IMR-90 (cell line): ENCODE results near the gene RAPSN. TPM values are rescaled to one million over a fixed set of nuclear protein-coding genes. Genes with fewer than 3 reads are reported as not detected.

Experiments used
- ATAC-seq: fragments of 200-7000 bp; cut with Tn5 transposase; 2 replicates; pipeline ENCODE4 v1.9.1; 2020; ENCODE audit warnings: low read depth, mild to moderate bottlenecking, moderate library complexity
- BruUV-seq: library from RNA; stranded (reverse); fragments of 400-500 nt; replicated peaks from 2 replicates; lab custom pipeline; 2021; lab: Mats Ljungman, UMichigan
- CTCF ChIA-PET: fragments of 300-600 bp; formaldehyde crosslinking; extraction: SDS; loops from one replicate; lab custom pipeline; 2021; ENCODE audit warnings: antibody characterized with exemption; lab: Yijun Ruan, JAX
- POLR2A ChIA-PET: fragments of 300-600 bp; sonication (Branson Sonifier 250); formaldehyde crosslinking; loops from one replicate; lab custom pipeline; 2022; ENCODE audit warnings: antibody characterized with exemption; ENCODE audit not compliant: unreplicated experiment; lab: Charles Lee
- DNase-seq: peaks from one replicate; pipeline ENCODE4 v3.0.0; 2013
- H2AFZ ChIP-seq: replicated peaks from 2 replicates; pipeline ENCODE3; 2013; ENCODE audit warnings: low read length, mild to moderate bottlenecking; ENCODE audit not compliant: poor library complexity
- H2AK5ac ChIP-seq: 2 replicates; pipeline ENCODE4 v1.6.1; 2013; ENCODE audit warnings: low read depth, low read length, inconsistent platforms
- H2AK9ac ChIP-seq: replicated peaks from 2 replicates; pipeline ENCODE3; 2013; ENCODE audit warnings: mild to moderate bottlenecking, low read depth, low read length, moderate library complexity; ENCODE audit not compliant: poor library complexity
- H2BK120ac ChIP-seq: 2 replicates; pipeline ENCODE4 v1.6.1; 2013; ENCODE audit warnings: low read depth, low read length, inconsistent platforms
- H2BK15ac ChIP-seq: 3 replicates; pipeline ENCODE4 v1.6.1; 2013; ENCODE audit warnings: low read depth, low read length, inconsistent platforms
- H2BK20ac ChIP-seq: 2 replicates; pipeline ENCODE4 v1.6.1; 2013; ENCODE audit warnings: low read depth, mild to moderate bottlenecking, inconsistent platforms, low read length, moderate library complexity
- H2BK5ac ChIP-seq: 2 replicates; pipeline ENCODE4 v1.6.1; 2013; ENCODE audit warnings: mild to moderate bottlenecking, low read depth, low read length, inconsistent platforms; ENCODE audit not compliant: poor library complexity, severe bottlenecking
- H3K14ac ChIP-seq: replicated peaks from 2 replicates; pipeline ENCODE4 v1.6.1; 2013; ENCODE audit warnings: low read depth, low read length, inconsistent platforms
- H3K18ac ChIP-seq: 2 replicates; pipeline ENCODE4 v1.6.1; 2013; ENCODE audit warnings: low read depth, low read length, control low read depth
- H3K23ac ChIP-seq: 2 replicates; pipeline ENCODE4 v1.6.1; 2013; ENCODE audit warnings: low read depth, low read length, inconsistent platforms
- H3K27ac ChIP-seq: 2 replicates; pipeline ENCODE4 v1.5.1; 2013; ENCODE audit warnings: mild to moderate bottlenecking, control low read depth, low read length; ENCODE audit not compliant: insufficient read depth
- H3K27me3 ChIP-seq: 2 replicates; pipeline ENCODE4 v1.6.1; 2013; ENCODE audit warnings: low read length; ENCODE audit not compliant: control insufficient read depth, insufficient read depth
- H3K36me3 ChIP-seq: 2 replicates; pipeline ENCODE4 v1.6.1; 2013; ENCODE audit warnings: low read length, mixed read lengths; ENCODE audit not compliant: control insufficient read depth, insufficient read depth
- H3K4ac ChIP-seq: 2 replicates; pipeline ENCODE4 v1.6.1; 2013; ENCODE audit warnings: low read depth, low read length, inconsistent platforms
- H3K4me1 ChIP-seq: 2 replicates; pipeline ENCODE4 v1.6.1; 2013; ENCODE audit warnings: low read length, mixed read lengths; ENCODE audit not compliant: control insufficient read depth, insufficient read depth
- H3K4me2 ChIP-seq: 2 replicates; pipeline ENCODE4 v1.6.1; 2013; ENCODE audit warnings: low read depth, mild to moderate bottlenecking, control low read depth, low read length, moderate library complexity
- H3K4me3 ChIP-seq: 2 replicates; pipeline ENCODE4 v1.5.1; 2013; ENCODE audit warnings: low read depth, mild to moderate bottlenecking, control low read depth, low read length, moderate library complexity; ENCODE audit not compliant: insufficient read depth
- H3K56ac ChIP-seq: 2 replicates; pipeline ENCODE4 v1.6.1; 2013; ENCODE audit warnings: low read length, inconsistent platforms; ENCODE audit not compliant: insufficient read depth; ENCODE audit errors: extremely low read depth
- H3K79me1 ChIP-seq, 2 experiments: 2 replicates each; pipeline ENCODE4 v1.6.1; 2013; ENCODE audit warnings: low read length in 2 of 2, inconsistent platforms in 1 of 2, low read depth in 1 of 2
- H3K9ac ChIP-seq: 2 replicates; pipeline ENCODE4 v1.6.1; 2013; ENCODE audit warnings: low read depth, low read length, control low read depth
- H3K9me1 ChIP-seq: 2 replicates; pipeline ENCODE4 v1.6.1; 2013; ENCODE audit warnings: low read length, inconsistent platforms; ENCODE audit not compliant: insufficient read depth
- H3K9me3 ChIP-seq: 2 replicates; pipeline ENCODE4 v1.6.1; 2013; ENCODE audit warnings: low read length; ENCODE audit not compliant: control insufficient read depth, insufficient read depth
- H4K20me1 ChIP-seq: 2 replicates; pipeline ENCODE4 v1.6.1; 2013; ENCODE audit warnings: low read length, inconsistent platforms; ENCODE audit not compliant: insufficient read depth
- H4K5ac ChIP-seq: 2 replicates; pipeline ENCODE4 v1.6.1; 2013; ENCODE audit warnings: mild to moderate bottlenecking, low read depth, low read length, control low read depth
- H4K8ac ChIP-seq, 2 experiments: 2 replicates each; pipeline ENCODE4 v1.6.1; 2013; ENCODE audit warnings: low read depth in 2 of 2, low read length in 2 of 2, control low read depth in 1 of 2, inconsistent platforms in 1 of 2
- H4K91ac ChIP-seq: 2 replicates; pipeline ENCODE4 v1.6.1; 2013; ENCODE audit warnings: low read depth, low read length, inconsistent platforms; ENCODE audit not compliant: insufficient read depth
- CHD1 ChIP-seq: IDR thresholded peaks from 2 replicates; pipeline ENCODE4 v1.6.1; 2012; ENCODE audit warnings: low read depth, low read length, improper control_type of control experiment
- MAZ ChIP-seq: IDR thresholded peaks from 2 replicates; pipeline ENCODE4 v1.6.1; 2012; ENCODE audit warnings: low read depth, mild to moderate bottlenecking, low read length, improper control_type of control experiment, moderate library complexity, borderline replicate concordance
- MXI1 ChIP-seq: IDR thresholded peaks from 2 replicates; pipeline ENCODE4 v1.6.1; 2012; ENCODE audit warnings: low read depth, mild to moderate bottlenecking, low read length, moderate library complexity, borderline replicate concordance
- RAD21 ChIP-seq: IDR thresholded peaks from 2 replicates; pipeline ENCODE4 v1.6.1; 2012; ENCODE audit warnings: low read length, improper control_type of control experiment
- RCOR1 ChIP-seq: IDR thresholded peaks from 2 replicates; pipeline ENCODE4 v1.6.1; 2012; ENCODE audit warnings: mild to moderate bottlenecking, low read length, improper control_type of control experiment; ENCODE audit not compliant: insufficient replicate concordance
- RFX5 ChIP-seq: IDR thresholded peaks from 2 replicates; pipeline ENCODE4 v1.8.0; 2012; ENCODE audit warnings: low read depth, mild to moderate bottlenecking, low read length, moderate library complexity
- SMC3 ChIP-seq: fragments of 150-350 bp; IDR thresholded peaks from 2 replicates; pipeline ENCODE4 v1.6.1; 2016; ENCODE audit warnings: low read depth, mild to moderate bottlenecking, antibody characterized with exemption, low read length, moderate library complexity
- WGBS, 2 experiments: methylation state at CpG; one replicate each; pipeline versions ENCODE4 v1.1.5 to v1.1.7; 2013; ENCODE audit warnings: missing lambda C conversion rate in 2 of 2; ENCODE audit not compliant: insufficient read length in 1 of 2; ENCODE audit errors: extremely low coverage in 2 of 2; 5-methylcytosine and 5-hydroxymethylcytosine counted together
- dilution Hi-C: fragments of 300-500 bp; cut with HindIII; formaldehyde crosslinking; loops from one replicate; pipeline ENCODE4 v1.14.3; 2018; ENCODE audit warnings: low sequenced_read_pairs; ENCODE audit not compliant: unreplicated experiment
- in situ Hi-C: fragments of 300-500 bp; cut with MboI; formaldehyde crosslinking; loops from 3 replicates; pipeline ENCODE4 v1.14.3; 2019; ENCODE audit warnings: low sequenced_read_pairs, inconsistent platforms, mixed read lengths
- intact Hi-C: fragments of 100-400 bp; cut with micrococcal nuclease; formaldehyde crosslinking; loops from 2 replicates; pipeline ENCODE4 v1.10.0; 2022
- polyA plus RNA-seq, 3 experiments: library from polyadenylated mRNA; depleted of rRNA; stranded (reverse); fragments of >200 nt; gene quantifications; 2 replicates each; pipeline ENCODE4 v1.2.3, GENCODE V29; 2012; ENCODE audit warnings: low replicate concordance in 1 of 3
- total RNA-seq: library from RNA; depleted of rRNA; stranded (reverse); fragments of >200 nt; gene quantifications from 2 replicates; pipeline ENCODE4 v1.2.3, GENCODE V29; 2012
- TF ChIP-seq, protein P1 (sequence below): conservative IDR thresholded peaks from 2 replicates; pipeline ENCODE4 v1.5.1; 2012; ENCODE audit warnings: mild to moderate bottlenecking, low read depth, low read length, improper control_type of control experiment
- TF ChIP-seq, protein P2 (sequence below): fragments of 150-350 bp; IDR thresholded peaks from 2 replicates; pipeline ENCODE4 v1.6.1; 2016; ENCODE audit warnings: low read depth, mild to moderate bottlenecking, low read length, moderate library complexity, borderline replicate concordance
- TF ChIP-seq, protein P3 (sequence below): fragments of 150-350 bp; IDR thresholded peaks from 2 replicates; pipeline ENCODE4 v1.6.1; 2017; ENCODE audit warnings: mild to moderate bottlenecking, antibody characterized with exemption, low read length, low read depth

Gene RAPSN
- total and polyA plus RNA-seq, 2 of the 4 experiments (the other 2 are of a cell fraction): 0.03 TPM; not detected in 1

DNA sequence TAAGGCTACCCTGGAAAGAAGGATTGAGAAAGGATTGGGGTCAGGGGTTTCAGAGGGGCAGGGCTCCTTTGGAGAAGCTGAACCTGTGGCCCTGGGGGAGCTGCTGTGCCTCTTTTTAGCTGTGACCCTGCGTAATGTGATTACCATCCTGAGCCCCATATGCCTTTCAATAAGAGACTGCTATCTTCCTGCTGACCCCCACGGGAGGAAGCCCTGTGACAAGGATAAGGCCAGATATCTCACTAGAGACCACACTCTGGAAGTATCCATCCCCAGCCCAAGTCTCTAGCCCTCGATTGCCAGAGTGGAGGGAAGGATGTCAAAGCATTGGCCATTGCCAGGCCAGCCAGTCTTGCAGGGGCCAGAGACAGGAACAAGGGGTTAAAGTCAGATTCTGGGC is 45.4 kb downstream of the RAPSN start:
- no CpG with 5 or more reads among the region's 3 CpGs for WGBS, 2 experiments
- Histone ChIP-seq H2BK15ac (no peak overlapping the region), H4K5ac (no peak overlapping the region), H3K18ac (no peak overlapping the region), H2AK5ac (no peak overlapping the region), H3K79me1 (peaks cover 0 to 11% of the 10 kb centered on the region in 2 experiments; a peak in 2 of 4 replicates), H3K23ac (no peak overlapping the region), H2BK20ac (no peak overlapping the region), H3K9ac (no peak overlapping the region), H3K4me1 (peaks cover 13% of the 10 kb centered on the region), H3K27ac (no peak overlapping the region), H3K36me3 (no peaks in the 10 kb centered on the region), H3K9me3 (no peaks in the 10 kb centered on the region), H4K8ac (no peak overlapping the region), H3K56ac (no peak overlapping the region), H3K4me3 (no peak overlapping the region), H3K27me3 (no peaks in the 10 kb centered on the region), H3K14ac (no peak overlapping the region), H2BK5ac (no peak overlapping the region), H2AFZ (no peak overlapping the region), H3K9me1 (peaks cover 8% of the 10 kb centered on the region; the same call in 1 of the 2 replicates), H3K4ac (no peak overlapping the region), H3K4me2 (no peak overlapping the region), H4K20me1 (no peaks in the 10 kb centered on the region), H4K91ac (no peak overlapping the region), H2AK9ac (no peak overlapping the region), H2BK120ac (no peak overlapping the region)
- BruUV-seq: no TSS peak
- in situ Hi-C loops (no loop called here), dilution Hi-C loops (no loop called here), intact Hi-C loops (no loop called here)
- ChIA-PET POLR2A (no interaction called here), CTCF (no interaction called here)
- no peak for DNase-seq
- ATAC-seq: no peak
- TF ChIP-seq, protein P1, sequence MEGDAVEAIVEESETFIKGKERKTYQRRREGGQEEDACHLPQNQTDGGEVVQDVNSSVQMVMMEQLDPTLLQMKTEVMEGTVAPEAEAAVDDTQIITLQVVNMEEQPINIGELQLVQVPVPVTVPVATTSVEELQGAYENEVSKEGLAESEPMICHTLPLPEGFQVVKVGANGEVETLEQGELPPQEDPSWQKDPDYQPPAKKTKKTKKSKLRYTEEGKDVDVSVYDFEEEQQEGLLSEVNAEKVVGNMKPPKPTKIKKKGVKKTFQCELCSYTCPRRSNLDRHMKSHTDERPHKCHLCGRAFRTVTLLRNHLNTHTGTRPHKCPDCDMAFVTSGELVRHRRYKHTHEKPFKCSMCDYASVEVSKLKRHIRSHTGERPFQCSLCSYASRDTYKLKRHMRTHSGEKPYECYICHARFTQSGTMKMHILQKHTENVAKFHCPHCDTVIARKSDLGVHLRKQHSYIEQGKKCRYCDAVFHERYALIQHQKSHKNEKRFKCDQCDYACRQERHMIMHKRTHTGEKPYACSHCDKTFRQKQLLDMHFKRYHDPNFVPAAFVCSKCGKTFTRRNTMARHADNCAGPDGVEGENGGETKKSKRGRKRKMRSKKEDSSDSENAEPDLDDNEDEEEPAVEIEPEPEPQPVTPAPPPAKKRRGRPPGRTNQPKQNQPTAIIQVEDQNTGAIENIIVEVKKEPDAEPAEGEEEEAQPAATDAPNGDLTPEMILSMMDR: no peak
- TF ChIP-seq MXI1: no peak
- TF ChIP-seq RAD21: no peak
- TF ChIP-seq RCOR1: no peak
- TF ChIP-seq MAZ: no peak
- TF ChIP-seq CHD1: no peak
- TF ChIP-seq, protein P2, sequence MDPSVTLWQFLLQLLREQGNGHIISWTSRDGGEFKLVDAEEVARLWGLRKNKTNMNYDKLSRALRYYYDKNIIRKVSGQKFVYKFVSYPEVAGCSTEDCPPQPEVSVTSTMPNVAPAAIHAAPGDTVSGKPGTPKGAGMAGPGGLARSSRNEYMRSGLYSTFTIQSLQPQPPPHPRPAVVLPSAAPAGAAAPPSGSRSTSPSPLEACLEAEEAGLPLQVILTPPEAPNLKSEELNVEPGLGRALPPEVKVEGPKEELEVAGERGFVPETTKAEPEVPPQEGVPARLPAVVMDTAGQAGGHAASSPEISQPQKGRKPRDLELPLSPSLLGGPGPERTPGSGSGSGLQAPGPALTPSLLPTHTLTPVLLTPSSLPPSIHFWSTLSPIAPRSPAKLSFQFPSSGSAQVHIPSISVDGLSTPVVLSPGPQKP: no peak
- TF ChIP-seq SMC3: no peak
- TF ChIP-seq, protein P3, sequence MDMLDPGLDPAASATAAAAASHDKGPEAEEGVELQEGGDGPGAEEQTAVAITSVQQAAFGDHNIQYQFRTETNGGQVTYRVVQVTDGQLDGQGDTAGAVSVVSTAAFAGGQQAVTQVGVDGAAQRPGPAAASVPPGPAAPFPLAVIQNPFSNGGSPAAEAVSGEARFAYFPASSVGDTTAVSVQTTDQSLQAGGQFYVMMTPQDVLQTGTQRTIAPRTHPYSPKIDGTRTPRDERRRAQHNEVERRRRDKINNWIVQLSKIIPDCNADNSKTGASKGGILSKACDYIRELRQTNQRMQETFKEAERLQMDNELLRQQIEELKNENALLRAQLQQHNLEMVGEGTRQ: no peak
- TF ChIP-seq RFX5: no peak
